NCI-H146 (cell line): Measurements from ENCODE around the gene DBX2.
"Not testable (repeated sequence)": the region's sequence is repeated elsewhere in the genome, so short reads cannot be mapped to it uniquely, and the experiment has no call there.

ENCODE experiments used
- DNase-seq: peaks from one replicate; lab custom pipeline; 2025; lab: John Stamatoyannopoulos, UW

Gene DBX2

GRCh38 chr12:45010059-45010458, 40.8 kb downstream of the DBX2 start:
- DNase-seq: no peak

GRCh38 chr12:45008211-45008610, 42.7 kb downstream of the DBX2 start:
- DNase-seq: no peak

DNA sequence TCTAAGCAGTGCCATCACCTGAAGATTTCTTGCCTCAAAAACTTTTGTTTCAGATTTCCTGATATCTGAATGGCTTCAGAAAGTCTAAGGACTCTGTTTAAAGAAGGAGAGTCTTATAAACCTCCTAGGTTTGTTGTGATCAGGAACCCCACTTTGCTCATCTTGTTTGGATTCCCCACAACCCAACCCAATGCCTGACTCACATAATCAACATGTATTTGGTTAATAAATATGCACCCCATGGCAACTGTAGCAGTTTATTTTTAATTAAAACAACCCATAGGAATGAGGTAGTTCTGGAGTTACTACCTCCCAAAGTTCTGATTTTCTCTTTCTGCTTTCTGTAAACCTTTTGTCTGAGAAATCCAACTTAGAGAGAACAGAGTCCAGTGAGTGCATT, 51.5 kb downstream of the DBX2 start:
- no peak for DNase-seq

DNA sequence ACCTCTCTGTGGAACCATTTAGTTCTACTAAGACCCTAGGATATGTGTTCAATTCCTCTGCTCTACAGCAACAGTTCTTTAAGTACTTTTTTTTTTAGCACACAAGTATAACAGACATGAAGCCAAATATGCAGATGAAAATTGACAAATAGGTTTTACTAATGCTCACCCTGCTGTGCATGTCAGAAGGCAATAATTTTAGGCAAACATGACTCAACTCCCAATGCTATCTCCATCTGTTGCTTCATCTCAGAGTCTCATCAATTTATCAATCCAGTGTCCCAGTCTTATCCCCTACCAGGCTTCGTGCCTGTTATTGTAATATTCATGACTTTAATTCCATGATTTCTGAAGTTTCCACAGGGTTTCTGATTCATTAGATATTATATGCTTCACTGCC, 57.7 kb downstream of the DBX2 start:
- DNase-seq: no peak

DNA sequence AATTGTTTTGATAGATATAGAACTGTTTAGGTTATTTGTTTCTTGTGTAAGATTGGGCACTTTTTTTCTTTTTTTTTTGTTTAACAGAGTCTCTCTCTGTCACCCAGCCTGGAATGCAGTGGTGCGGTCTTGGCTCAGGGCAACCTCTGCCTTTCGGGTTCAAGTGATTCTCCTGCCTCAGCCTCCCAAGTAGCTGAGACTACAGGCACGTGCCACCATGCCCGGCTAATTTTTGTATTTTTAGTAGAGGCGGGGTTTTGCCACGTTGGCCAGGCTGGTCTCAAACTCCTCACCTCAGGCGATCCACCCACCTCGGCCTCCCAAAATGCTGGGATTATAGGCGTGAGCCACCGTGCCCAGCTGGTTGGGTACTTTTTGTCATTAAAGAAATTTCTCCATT, 66.0 kb downstream of the DBX2 start:
- not testable (repeated sequence) for DNase-seq

GRCh38 chr12:44979918-44980317, 71.0 kb downstream of the DBX2 start:
- DNase-seq: no peak

DNA sequence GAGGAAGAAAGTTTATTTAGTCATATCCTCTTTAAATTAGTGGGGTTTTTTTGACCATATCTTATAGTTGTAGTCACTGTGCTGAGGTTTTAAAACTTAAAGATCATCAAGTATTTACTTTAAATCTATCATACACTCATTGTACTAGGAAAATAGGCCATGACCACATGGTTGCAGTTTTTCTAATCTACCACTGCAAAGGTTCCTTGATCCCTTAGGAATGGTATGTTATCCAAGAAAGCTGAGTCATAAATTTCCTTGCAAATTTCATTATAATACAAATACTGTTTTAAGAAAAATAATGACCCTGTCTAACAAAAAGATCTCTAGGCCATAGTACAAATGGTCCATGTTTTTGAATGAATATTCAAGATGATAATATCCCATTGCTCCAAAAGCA, 74.7 kb downstream of the DBX2 start:
- no peak for DNase-seq

GRCh38 chr12:44972746-44973421, 78.0 kb downstream of the DBX2 start:
- peak; percentile 5 for DNase-seq

DNA sequence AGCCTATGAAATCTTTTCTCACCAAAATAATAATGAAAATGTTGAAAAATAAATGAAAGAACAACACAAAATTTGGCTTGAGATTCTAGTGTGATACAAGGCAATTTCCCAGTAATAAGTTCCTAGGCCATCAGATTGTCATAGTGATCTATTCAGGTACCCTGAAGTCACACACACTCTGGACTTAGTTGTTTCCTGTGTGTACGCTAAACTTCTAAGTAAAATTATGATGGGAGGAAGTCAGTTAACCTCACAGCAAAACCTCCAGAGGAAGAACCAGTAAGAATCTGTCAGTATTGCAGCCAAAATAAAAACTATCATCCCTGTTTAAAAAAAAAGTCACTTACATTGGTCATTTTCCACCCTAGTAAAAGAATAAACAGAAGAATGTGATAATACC, 81.9 kb downstream of the DBX2 start:
- no peak for DNase-seq
